Retinal pigment epithelial cell (primary cell): ENCODE measurements around the gene ACTG2.
"Not testable (repeated sequence)": the region's sequence is repeated elsewhere in the genome, so short reads cannot be mapped to it uniquely, and the experiment has no call there.

ENCODE experiments used
- DNase-seq: peaks from one replicate; pipeline ENCODE4 v3.0.0-alpha.2; 2010; ENCODE audit warnings: low read depth
- H3K4me3 ChIP-seq: 2 replicates; pipeline ENCODE4 v1.5.1; 2011; ENCODE audit warnings: mild to moderate bottlenecking, low read length, control low read depth, moderate library complexity
- TF ChIP-seq, protein P1 (sequence below): conservative IDR thresholded peaks from 2 replicates; pipeline ENCODE4 v1.5.1; 2011; ENCODE audit warnings: low read depth, low read length, control low read depth, inconsistent platforms

The ACTG2 gene

DNA sequence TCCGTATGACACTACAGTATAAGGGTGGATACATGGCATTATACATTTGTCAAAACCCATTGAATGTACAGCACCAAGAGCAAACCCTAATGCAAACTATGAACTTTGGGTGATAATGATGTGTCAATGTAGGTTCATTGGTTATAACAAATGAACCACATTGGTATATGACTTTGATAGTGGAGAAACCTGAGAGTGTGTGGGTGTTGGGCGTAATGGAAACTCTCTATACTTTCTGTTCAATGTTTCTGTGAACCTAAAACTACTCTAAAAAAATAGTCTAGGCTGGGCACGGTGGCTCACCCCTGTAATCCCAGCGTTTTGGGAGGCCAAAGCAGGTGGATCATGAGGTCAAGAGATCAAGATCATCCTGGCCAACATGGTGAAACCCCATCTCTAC is 6.5 kb upstream of the ACTG2 start:
- no peak overlapping the region for H3K4me3 ChIP-seq
- TF ChIP-seq, protein P1, sequence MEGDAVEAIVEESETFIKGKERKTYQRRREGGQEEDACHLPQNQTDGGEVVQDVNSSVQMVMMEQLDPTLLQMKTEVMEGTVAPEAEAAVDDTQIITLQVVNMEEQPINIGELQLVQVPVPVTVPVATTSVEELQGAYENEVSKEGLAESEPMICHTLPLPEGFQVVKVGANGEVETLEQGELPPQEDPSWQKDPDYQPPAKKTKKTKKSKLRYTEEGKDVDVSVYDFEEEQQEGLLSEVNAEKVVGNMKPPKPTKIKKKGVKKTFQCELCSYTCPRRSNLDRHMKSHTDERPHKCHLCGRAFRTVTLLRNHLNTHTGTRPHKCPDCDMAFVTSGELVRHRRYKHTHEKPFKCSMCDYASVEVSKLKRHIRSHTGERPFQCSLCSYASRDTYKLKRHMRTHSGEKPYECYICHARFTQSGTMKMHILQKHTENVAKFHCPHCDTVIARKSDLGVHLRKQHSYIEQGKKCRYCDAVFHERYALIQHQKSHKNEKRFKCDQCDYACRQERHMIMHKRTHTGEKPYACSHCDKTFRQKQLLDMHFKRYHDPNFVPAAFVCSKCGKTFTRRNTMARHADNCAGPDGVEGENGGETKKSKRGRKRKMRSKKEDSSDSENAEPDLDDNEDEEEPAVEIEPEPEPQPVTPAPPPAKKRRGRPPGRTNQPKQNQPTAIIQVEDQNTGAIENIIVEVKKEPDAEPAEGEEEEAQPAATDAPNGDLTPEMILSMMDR: no peak
- DNase-seq: no peak

DNA sequence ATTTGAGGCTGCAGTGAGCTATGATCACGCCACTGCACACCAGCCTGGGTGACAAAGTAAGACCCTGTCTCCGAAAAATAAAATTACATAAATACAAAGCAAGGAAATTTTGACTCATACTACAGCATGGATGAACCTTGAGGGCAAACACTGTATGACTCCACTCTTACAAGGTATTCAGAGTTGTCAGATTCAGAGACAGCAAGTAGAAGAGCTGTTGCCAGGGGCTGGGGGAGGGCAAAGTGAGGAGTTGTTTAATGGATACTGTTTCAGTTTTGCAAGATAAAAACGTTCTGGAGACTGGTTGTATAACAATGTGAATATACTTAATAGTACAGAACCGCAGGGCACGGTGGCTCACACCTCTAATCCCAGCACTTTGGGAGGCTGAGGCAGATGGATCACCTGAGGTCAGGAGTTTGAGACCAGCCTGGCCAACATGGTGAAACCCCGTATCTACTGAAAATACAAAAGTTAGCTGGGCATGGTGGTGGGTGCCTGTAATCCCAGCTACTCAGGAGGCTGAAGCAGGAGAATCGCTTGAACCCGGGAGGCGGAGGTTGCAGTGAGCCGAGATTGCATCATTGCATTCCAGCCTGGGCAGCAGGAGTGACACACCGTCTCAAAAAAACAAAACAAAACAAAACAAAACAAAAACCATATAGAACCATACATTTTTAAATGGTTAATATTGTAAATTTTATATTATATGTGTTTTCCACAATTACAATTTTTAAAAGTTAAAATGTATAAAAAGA is 5.0 kb upstream of the ACTG2 start:
- H3K4me3 ChIP-seq, DNase-seq: not testable (repeated sequence)

DNA sequence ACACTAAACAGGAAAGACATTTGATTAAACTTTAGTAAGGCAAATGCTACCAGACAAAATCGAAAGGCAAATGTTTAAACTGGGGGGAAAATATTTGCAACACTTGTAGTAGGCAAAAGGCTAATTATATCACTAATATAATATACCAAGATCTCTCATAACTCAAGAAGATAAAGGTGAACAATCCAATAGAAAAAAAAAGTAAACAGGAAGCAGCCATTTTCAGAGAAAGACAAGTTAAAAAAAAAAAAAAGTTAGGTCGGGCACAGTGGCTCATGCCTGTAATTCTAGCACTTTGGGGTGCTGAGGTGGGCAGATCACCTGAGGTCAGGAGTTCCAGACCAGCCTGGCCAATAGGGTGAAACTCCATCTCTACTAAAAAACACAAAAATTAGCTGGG is 4.4 kb upstream of the ACTG2 start:
- TF ChIP-seq, protein P1: no peak
- DNase-seq: no peak
- no peak overlapping the region for H3K4me3 ChIP-seq

DNA sequence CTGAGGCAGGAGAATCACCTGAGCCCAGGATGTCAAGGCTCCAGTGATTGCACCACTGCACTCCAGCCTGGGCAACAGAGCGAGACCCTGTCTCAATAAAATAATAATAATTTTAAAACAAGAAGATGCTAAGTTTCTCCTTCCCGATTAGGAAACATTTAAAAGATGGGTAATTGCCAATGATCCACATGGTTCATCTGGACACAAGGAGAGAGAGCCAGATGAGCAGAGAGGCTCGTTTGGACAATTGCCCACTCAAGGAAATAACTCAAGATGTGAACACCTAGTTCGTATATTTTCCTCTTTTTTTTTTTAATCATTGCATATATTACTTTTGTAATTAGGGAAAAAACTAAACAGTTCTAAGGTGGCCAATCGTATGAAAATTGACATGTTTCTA is 3.6 kb upstream of the ACTG2 start:
- DNase-seq: no peak
- no peak overlapping the region for H3K4me3 ChIP-seq
- TF ChIP-seq, protein P1: no peak

DNA sequence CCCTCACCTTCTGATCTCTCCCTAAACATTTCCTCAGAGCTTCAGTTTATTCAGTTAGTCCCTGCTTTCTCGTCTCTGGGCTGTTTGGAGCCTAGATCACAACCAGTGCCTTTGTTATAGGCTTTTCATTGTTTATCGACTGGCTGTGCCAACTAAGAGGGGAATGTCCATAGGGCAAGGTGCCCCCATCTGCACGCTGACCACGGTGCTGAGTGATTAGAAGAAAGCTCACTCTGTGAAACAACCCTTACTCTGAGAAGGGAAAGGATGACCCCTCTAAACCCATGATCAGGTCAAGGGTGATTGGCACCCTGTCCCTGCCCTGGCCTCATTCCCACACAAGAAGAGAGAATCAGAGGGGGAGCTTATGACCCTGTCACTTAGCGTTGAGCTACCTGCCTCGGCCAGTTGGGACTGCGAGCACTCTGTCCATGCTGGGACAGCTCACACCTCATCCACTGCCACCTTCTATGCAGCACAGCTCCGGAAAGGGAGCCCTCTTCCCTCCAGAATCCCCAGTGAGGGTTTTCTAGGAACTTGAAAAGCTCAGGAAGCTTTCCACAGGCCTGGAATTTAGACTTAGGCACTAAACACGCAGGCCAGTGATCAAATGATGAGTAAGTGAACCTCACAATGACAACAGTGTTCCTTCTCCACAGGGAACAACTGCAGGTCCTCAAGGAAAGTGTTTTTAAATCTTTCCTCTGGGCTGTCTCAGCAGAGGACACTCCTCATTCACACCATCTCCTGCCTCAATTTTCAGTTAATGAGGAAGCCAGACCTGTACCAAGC is 2.3 kb upstream of the ACTG2 start:
- DNase-seq: no peak
- no peak overlapping the region for H3K4me3 ChIP-seq
- TF ChIP-seq, protein P1: no peak

DNA sequence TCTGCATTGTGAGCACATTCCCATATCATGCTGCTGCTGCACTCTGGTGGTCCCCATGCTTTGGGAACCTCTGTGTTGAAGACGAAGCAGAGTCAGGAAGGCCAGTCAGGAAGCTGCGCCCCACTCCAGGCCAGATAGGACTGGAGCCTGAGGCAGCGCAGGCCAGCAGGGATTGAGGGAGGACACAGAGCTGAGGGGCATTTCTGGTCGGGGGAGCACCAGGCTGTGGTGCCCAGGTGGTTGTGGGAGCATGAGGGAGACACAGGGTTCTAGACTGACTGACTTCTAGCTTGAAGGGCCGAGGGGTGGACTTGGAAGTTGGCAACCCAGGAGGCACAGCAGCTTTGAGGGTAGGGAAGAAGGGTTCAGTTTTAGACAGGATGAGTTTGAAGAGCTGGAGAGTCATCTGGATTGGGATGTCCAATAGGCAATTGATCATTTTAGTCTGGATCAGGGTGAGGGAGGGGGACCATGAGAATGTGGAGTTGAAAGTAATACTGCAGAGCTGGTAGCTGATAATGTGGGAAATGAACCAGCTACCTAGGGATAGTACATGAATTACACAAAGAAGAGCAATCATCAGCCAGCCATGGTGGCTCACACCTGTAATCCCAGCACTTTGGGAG is 1.4 kb upstream of the ACTG2 start:
- no peak overlapping the region for H3K4me3 ChIP-seq
- TF ChIP-seq, protein P1: no peak
- DNase-seq: no peak

DNA sequence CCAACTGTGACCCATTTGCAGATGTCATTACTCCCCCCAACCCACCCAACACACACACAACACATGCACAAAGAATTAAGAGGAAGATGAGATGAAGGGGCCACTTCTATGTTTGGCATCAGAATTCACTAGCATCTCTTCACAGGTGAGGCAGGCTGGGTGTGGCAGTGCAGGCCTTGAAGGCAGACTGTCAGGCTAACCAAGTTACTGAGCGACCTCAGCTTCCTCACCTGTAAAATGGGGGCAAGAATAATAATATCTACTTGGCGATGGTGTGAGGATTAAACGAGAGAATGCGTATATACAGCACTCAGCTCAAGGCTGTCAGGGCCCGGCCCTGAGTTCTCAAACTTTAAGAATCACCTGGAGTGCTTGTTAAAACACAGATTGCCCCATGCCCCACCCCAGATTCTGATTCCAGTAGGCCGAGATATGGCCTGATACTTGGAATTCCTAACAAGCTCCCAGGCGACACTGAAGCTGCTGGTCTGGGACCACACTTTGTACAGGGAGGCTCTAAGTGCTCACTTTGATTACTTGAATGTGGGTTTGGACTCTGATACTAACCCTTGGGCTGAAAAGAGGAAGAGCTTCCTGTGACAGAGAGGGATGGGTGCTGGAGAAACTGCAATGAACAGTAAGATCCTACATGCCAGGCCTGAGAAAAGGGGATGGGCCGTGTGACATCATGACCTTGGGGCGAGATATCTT is 1.1 kb downstream of the ACTG2 start:
- DNase-seq: no peak
- TF ChIP-seq, protein P1: no peak
- no peak overlapping the region for H3K4me3 ChIP-seq
